GM19463 (cell line): ENCODE results near the gene KIAA0408.
"Not testable (repeated sequence)": the region's sequence is repeated elsewhere in the genome, so short reads cannot be mapped to it uniquely, and the experiment has no call there.

Source experiments
- ATAC-seq: cut with Tn5 transposase; IDR thresholded peaks from one replicate; pipeline ENCODE4 v1.9.1; 2021; ENCODE audit warnings: mild to moderate bottlenecking, moderate library complexity; ENCODE audit not compliant: unreplicated experiment

KIAA0408 gene

DNA sequence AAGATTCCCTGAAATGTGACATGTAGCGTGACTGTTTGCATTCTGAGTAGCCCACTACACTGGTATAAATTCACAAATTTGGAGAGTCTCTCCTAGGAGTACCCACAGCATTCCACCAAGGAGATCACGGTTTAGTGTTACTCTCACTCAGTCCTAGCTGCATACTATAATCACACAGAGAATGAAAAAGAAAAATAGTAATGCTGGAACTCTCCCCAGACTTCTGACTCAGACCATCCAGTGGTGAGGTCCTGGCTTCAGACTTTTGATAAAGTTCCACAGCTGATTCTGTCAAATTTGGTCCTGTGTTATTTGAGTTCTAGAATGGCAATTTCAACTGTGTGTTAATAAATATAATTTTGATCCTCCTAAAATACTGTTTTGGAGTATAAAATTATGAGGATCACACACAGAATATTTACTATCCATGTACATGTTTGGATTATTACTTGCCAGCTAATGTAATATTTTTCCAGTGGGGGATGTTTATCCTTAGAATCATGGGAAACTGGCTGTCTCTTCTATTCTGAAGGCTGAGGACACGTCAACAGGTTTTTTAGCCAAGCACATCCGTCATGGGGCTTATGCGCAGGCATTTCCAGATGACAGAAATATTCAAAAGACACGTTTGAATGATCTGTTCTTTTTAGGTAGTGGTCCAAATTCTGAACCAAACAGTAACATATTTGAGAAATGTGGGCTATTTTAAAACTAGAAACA lies 5.1 kb upstream of the KIAA0408 start:
- ATAC-seq = no peak

DNA sequence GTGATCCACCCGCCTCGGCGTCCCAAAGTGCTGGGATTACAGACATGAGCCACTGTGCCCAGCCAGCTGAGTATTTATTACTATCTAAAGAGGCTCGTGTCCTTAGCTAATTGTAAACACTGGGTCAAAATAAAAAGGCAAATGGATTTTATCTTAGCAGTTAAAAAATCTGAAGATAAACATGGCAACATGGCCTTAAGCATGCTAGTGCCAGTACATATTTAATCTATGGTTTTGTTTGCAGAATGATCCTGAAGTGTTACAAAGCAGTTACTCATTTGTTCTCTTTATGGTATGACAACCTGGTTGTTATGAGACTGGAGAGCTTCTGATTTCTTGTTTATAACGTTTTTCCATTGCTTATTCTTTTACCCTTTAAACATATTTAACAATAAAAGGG lies 3.9 kb upstream of the KIAA0408 start:
- ATAC-seq = no peak

GRCh38 chr6:127462376-127462775 lies 3.2 kb upstream of the KIAA0408 start:
- ATAC-seq = no peak

- no peak for ATAC-seq
Measured at GRCh38 chr6:127460465-127460864, 1.3 kb upstream of the KIAA0408 start.

- ATAC-seq = no peak
Measured at GRCh38 chr6:127458817-127459216, 372 bp downstream of the KIAA0408 start.

DNA sequence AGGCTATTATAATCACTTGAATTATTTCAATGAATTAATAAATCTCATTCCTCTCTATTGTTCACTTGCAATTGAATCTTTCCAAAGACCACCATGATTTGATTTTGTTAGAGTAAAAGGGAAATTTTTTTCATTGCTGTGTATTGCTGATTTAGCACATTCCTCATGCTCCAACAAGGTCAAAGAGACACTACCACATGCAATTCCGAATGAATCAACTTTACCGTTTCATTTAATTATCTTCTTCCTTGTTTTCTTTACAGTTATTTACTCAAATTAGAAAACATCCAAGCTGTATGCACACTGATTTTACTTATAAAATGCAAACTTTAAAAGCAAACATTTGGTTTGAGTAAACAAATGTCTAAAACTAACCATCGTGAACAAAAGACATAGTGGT lies 967 bp downstream of the KIAA0408 start:
- ATAC-seq = no peak

GRCh38 chr6:127457456-127458064 lies 1.6 kb downstream of the KIAA0408 start:
- no peak for ATAC-seq

DNA sequence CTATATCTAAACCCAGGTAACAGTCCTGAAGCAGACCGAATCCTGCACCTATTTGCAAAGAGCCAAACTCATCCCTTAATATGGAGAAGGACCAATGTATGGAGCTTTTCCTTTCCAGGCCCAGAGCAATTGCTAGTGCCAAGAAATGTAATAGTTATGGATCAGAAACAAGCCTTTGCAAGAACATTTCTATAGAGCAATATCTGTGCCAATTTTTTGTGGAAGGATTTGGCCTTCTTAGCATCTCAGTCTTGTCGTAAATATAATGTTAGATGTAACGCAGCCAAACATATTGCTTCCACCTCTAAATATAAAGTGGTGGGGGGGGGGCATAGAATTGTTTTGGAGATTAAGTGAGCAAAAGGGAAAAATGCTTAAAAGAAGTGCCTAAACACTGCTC lies 2.7 kb downstream of the KIAA0408 start:
- no peak for ATAC-seq

DNA sequence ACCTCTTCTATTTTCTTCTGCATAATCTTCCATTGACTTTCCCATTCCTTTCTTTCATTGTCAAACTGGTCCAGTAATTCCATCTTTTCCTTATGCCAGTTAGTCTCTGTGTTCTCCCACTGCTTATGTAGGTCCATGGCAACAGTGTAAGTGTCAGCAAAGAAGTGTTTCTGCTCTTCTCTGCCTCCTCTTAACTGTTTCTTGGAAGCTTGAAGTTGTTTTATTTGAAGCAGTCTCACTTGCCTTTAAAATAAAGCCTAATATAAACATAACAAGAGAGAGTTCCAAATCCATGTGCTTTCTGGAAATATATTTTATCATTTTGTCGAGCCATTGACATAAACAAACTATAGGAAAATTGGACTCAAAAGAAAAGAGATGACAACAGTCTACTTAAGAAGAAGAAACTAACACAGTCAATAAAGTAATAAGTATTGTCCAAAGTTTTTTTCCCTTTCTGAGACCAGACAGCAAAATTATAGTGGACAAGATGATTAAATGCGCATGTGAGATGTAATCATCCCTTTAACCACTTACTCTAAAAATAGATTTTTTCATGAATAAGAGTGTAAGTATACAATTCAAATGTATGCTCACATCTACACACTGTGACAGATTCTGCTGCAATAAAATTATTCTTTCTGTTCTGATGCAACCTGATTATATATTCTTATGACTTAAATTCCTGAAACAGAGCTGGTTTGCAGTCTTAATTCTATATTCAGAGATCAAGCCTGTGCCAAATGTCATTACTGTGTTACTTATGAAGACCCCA lies 5.2 kb downstream of the KIAA0408 start:
- no peak for ATAC-seq

DNA sequence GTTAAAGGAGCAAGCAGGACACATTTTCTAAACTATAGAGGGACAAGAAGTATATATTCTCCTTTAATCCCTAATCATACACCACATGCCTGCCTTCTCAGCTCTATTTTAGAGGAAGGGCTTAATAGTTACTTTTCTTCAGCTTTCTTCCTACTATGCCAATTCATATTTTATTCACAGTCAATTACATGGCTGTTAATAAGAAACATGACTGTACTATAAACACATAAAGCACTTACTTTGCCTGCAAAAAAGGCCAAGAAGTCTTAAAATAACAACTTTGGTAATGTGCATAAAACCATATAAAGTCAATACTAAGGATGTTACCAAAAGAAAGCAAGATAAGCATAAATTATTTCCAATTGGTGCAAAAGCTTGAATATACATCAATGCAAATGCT lies 6.4 kb downstream of the KIAA0408 start:
- no peak for ATAC-seq

DNA sequence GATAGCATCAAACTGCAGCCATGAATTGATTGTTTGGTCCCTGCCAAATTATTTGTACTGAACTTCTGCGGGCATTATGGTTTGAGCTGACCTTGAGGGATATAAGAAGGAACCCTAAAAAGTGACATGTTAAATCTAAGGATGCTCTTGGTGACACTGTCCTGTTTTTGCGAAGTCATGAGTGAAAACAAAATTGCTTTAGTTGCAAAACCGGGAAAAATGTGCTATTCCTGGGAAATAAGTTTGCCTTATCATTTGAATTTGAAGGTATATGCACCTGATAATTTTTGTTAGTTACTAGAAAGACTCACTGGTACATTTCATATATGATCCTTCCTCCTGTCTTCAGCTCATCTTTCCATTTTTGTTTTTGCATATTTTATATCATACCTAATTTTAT lies 7.8 kb downstream of the KIAA0408 start:
- no peak for ATAC-seq

DNA sequence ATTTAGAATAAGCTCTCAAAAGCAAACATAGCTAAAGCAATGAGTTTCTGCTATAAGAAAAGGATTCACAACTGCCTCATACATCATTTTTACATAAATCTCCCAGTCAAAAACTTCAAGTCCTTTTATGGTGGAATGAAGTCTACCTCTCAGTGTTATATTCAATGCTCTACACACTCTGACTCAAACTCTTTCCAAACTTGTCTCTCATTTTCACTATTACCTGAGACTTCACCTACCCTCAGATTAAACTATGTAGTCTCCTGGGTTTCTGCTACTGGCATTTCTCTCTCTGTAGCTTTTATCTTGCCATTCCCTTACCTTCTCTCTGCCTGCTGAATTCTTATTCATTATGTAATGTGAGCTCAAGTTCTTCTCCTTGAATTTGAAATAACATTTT lies 11.4 kb downstream of the KIAA0408 start:
- no peak for ATAC-seq

DNA sequence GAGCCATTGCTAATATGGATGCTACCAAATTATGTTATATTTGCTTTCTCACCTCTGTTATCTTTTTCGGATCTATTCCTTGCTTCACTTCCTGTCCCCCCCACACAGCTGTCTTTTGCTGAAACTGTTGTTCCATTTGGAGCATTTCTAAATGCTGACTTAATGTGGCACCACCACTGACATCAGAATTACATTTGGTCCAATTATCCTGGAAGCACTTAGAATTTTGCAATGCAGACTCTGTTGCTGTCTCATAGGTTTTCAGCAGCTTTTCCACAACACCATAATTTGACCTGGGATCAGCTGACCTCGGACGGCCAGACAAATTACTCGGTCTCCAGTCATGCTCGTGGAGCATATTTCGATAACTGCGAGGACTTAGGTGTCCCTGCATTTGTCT lies 12.8 kb downstream of the KIAA0408 start:
- ATAC-seq = no peak

DNA sequence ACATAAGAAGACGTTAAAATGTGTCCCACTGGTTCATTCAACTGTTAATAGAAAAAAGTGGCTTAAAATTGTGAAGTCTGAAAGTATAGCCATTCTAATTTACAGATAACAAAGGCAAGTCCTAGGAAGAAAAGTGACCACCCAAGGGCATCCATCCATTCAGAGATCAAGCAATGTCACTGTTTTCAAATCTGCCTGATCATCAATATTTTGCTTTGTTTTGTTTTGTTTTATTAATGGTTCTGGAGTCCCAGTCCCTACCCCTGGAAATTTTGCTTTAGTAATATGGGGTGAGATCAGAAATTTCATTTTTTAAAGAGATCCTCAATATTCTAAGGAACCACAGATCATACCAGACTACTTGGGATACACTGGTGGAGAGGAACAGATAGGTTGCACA lies 17.3 kb downstream of the KIAA0408 start:
- ATAC-seq = no peak

DNA sequence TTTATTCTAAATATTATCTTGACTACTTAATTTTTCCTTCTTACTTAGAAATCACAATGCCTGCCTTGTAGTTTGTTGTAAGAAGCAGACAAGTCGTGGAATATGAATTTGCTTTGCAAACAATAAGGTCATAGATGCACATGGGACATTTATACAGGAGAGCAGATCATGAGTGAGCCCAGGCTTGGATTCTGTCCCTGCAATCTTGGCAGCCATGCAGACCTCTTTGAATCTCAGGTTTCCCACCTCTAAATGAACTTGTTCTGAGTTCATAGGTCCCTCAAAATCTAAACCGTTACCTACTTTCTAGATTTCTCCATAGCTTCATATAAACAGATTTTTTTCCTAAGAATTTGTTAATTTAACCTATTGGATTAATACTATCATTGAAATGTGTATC lies 19.5 kb downstream of the KIAA0408 start:
- ATAC-seq = no peak

GRCh38 chr6:127436578-127437110 lies 22.5 kb downstream of the KIAA0408 start:
- no peak for ATAC-seq

GRCh38 chr6:127435626-127436220 lies 23.5 kb downstream of the KIAA0408 start:
- ATAC-seq = no peak

GRCh38 chr6:127434651-127435050 lies 24.5 kb downstream of the KIAA0408 start:
- no peak for ATAC-seq

- ATAC-seq = not testable (repeated sequence)
Measured at GRCh38 chr6:127428562-127428961, 30.6 kb downstream of the KIAA0408 start.

DNA sequence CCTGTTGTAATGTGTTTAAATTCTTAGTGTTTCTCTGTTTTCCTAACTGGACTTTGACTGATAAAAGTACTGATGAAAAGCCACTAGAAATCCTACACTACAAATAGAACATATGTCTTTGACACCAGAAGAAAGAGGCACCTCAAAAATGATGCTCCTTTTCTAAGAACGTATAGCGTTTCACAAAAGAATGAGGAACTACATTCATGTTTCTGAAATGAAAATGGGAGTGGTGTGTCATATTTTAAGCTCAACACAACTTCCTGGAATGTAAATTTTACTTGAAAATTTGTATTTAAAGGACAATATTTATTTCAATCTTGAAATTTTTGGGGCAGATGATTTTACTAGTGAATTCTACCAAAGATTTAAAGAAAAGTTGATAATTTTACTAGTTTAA lies 35.3 kb downstream of the KIAA0408 start:
- no peak for ATAC-seq

GRCh38 chr6:127421164-127421563 lies 38.0 kb downstream of the KIAA0408 start:
- not testable (repeated sequence) for ATAC-seq
